NK-92 (cell line): ENCODE data around the gene MSH4.
"Not testable (repeated sequence)": the region's sequence is repeated elsewhere in the genome, so short reads cannot be mapped to it uniquely, and the experiment has no call there.

ENCODE experiments used
- DNase-seq: peaks from one replicate; lab custom pipeline; 2025; ENCODE audit not compliant: unreplicated experiment; lab: John Stamatoyannopoulos, UW

Gene MSH4

DNA sequence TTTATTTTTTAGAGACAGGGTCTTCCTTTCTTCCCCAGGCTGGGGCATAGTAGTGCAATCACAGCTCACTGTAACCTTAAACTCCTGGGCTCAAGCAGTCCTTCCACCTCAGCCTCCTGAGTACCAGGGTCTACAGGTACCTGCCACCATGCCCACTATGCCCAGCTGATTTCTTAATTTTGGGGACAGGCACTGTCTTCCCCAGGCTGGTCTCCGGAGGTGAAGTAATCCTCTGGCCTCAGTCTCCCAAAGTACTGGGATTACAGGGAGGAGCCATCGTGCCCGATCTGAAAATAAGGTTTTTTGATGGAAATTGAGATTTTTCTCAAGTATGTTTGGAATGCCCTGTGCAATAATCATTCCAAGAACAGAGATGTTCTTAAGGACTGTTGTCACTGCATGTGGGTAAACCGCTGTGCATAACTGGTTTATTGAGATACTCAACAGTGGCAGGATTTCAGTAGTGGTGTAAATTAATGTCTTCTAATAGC is 934 bp upstream of the MSH4 start:
- no peak for DNase-seq

DNA sequence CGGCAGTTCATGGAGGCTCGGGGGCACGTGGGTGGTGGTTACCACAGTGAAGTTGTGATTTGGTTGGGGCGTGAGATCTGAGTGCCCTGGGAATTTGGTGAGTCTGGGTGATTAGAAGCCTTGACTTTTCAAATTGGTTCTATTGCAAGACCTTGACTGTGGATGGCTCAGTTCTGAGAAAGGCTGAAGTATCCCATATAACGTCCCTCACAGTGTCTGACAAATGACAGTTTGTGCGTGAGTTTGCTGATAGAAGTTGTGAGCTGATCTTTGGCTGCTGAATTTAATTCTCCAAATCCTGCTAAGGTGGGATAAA is 549 bp downstream of the MSH4 start:
- DNase-seq: no peak

DNA sequence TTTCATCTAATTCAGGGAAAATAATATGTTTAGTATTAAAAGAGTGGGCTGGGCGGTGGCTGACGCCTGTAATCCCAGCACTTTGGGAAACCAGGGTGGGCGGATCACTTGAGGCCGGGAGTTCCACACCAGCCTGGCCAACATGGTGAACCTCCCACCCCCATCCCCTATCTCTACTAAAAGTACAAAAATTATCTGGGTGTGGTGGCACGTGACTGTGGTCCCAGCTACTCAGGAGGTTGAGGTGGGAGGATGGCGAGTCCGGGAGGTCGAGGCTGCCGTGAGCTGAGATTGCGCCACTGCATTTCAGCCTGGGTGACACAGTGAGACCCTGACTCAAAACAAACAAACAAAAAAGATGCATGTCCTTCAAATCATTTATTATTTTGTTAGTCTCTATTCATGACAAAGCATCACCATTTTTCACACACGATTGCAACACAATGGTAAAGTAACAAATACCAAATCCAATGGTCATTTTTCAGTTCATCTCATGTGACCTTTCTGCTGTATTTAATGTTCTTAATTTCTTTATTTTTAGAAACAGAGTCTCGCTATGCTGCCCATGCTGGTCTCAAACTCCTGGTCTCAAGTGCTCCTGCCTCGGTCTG is 1.0 kb downstream of the MSH4 start:
- DNase-seq: no peak

DNA sequence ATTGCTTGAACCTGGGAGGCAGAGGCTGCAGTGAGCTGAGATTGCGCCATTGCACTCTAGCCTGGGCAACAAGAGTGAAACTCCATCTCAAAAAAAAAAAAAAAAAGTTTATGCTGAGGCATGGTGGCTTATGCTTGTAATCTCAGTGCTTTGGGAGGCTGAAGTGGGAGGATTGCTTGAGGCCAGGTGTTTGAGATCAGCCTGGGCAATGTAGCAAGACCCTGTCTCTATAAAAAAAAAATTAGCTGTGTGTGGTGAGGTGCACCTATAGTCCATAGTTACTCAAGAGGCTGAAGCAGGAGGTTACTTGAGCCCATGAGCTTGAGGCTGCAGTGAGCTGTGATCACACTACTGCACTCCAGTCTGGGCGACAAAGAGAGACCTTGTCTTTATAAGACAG is 4.8 kb downstream of the MSH4 start:
- not testable (repeated sequence) for DNase-seq

DNA sequence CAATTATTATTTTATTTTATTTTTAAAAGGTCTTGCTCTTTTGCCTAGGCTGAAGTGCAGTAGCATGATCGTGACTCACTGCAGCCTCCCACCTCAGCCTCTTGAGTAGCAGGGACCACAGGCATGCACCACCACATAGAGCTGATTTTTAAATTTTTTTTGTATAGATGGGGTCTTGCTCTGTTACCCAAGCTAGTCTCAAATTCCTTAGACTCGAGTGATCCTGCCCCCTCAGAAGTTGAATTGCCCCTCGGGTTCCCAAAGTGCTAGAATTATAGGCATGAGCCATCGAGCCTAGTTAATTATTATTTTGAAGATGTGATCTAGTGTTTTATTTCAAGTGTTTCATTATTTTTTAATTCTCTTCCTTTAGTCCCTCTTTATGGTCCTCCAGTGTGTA is 12.2 kb downstream of the MSH4 start:
- DNase-seq: no peak

DNA sequence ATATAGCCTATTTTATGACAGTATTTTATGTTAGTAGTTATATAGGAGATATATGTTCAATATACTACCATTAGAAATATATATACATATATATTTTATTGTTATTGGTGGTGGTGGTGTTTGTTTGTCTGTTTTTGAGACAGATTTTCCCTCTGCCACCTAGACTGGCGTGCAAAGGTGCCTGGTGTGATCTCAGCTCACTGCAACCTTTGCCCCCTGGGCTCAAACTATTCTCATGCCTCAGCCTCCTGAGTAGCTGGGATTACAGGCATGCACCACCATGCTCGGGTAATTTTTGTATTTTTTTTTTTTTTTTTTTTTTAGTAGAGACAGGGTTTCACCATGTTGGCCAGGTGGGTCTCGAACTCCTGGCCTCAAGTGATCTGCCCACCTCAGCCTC is 13.4 kb downstream of the MSH4 start:
- not testable (repeated sequence) for DNase-seq

DNA sequence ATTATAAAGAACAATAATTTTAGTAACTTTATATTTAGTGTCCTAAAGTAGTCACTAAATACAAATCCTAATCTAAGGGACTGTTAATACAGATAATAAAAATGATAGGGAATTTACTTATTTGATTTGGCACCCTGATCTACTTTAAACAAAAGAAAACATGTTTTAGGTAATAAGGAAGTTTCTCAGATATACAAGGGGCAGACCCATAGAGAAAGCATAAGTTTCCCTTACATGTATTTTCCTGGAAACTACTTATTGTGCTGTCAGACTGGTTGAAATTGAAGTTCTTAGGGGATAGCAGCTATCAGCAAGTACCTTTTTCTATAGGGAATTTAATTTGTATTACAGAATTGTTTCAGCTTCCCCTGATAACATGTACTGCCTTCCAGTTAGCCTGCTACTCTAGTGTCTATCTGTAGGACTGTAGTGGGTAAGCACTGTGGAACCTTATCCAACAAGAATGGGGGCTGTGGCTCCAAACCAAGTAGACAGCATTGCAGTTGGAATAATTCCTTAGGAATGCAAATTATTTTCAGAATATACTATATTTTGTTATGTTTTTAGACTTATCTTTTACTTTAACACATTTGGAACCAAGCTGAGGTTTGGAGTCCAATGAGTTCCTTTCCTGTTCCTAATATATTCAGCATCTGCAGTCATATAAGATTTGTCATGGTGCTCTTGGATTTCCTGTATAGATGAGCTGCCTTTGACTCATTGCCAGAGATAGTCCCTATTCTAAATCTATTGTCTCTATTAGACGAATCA is 14.7 kb downstream of the MSH4 start:
- no peak for DNase-seq

DNA sequence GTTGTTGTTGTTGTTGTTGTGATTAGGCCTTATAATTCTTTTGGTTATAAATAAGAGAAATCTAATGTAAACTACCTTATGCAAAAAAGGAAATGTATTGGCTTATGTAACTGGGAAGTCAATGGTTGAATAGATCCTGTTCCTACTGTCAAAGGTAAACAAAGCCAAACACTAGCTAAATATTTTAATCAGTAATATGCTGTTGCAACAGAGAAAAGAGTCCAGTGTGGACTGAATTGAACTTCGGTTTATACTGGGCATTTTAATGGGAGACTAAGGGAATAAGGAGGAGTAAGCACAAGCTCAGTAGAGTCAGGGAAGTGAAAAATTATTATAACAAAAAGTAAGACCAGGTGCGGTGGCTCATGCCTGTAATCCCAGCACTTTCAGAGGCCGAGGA is 15.4 kb downstream of the MSH4 start:
- DNase-seq: no peak

DNA sequence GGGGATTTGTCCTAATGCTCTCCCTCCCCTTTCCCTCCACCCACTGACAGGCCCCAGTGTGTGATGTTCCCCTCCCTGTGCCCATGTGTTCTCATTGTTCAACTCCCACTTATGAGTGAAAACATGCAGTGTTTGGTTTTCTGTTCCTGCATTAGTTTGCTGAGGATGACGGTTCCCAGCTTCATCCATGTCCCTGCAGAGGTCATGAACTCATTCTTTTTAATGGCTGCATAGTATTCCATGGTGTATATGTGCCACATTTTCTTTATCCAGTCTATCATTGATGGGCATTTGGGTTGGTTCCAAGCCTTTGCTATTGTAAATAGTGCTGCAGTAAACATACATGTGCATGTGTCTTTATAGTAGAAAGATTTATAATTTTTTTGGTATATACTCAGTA is 26.9 kb downstream of the MSH4 start:
- not testable (repeated sequence) for DNase-seq

DNA sequence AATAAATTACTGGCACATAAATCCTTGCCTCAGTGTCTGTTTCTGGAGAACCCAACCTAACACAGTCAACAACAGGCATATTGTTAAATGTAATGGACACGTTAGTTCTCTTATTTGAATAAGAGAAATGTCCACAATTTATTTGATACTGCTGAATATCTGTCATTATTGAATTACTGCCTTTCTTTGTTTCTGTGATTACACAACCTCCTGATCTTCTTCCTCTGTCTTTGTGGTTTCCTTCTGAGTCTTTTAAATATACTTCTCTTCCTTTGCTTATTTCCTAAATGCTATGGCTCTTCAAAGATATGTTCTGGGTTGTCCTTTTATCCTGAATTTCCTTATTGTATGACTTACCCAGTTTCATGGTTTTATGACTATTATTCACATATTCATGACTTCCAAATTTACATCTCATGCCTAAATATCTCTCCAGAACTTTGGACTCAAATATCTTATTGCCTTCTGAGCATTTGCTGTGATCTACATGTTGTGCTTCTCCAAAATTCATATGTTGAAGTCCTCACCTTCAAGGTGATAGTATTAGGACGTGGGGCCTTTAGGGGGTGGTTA is 39.9 kb downstream of the MSH4 start:
- DNase-seq: no peak

DNA sequence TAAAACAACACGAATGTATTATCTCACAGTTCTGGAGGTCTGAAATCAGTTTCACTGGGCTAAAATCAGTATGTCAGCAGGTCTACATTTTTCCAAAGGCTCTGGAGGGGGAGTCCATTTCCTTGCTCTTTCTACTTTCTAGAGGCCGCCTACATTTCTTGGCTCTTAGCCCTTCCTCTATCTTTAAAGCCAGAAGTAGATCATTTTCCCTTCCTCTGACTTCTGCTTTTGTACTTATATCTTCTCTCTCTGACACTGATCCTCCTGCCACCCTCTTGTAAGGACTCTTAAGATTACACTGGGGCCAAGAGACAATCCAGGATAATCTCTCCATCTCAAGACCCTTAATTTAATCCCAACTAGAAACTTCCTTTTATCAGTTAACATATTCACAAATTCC is 41.4 kb downstream of the MSH4 start:
- DNase-seq: no peak

DNA sequence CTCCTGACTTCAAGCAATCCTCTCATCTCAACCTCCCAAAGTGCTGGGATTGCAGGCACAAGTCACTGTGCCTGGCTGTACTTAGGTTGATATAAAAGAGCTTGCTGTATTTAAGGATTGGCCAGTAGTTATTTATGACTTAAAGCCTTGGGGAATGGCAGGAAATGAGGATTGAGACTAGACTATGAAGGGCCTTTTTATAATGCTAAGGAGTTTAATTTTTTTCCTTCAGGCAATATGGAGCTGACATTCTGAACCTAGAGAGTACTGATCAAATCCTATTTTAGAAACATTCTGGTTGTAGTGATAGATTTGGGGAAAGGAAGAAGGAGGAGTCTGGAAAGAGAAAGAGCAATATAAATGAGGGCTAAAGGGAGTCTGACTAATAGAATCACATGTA is 44.7 kb downstream of the MSH4 start:
- DNase-seq: no peak

DNA sequence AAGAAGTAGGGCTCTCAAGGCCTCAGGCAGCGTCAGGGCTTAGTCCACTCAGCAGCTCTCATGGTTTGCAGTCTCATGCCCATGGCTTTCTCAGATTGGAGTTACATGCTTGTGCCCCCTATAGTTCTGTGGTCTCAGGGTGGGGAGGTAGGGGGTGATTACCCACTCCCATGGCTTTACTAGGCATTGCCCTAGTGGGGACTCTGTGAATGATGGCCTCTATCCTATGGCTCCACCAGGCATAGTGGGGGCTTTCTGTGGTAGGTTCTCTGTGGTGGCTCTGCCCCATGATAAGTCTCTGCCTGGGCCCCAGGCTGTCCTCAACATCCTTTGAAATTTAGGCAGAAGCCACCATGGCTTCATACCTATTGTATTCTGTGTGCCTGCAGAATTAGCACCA is 48.9 kb downstream of the MSH4 start:
- DNase-seq: no peak

DNA sequence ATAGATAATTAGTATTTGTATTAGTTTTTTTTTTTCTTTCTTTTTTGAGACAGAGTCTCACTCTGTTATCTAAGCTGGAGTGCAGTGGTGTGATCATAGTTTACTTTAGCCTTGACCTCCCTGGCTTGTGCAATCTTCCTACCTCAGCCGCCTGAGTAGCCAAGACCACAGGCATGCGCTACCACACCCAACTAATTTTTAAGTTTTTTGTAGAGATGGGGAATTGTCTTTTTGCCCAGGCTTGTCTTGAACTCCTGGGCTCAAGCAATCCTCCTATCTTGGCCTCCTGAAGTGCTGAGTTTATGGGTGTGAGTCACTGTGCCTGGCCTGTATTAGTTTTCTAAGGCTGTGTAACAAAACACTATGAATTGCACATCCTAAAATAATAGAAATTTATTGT is 58.3 kb downstream of the MSH4 start:
- DNase-seq: no peak

DNA sequence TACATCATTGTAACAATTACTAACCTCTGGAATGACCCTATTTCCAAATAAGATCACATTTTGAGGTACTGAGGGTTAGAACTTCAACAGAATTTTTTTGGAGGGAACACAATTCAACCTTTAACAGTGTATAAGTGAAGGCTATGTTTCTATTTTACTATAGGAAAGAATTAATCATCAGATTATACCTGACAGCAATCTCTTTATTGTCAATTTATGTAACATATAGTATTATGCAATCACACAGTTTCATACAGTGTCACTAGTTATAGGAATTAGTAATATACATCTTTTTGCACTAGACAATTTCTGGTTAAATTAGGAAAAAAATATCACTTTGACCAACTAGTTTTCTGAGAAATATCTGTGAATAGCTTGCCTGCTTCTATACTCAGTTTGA is 59.1 kb downstream of the MSH4 start:
- no peak for DNase-seq

DNA sequence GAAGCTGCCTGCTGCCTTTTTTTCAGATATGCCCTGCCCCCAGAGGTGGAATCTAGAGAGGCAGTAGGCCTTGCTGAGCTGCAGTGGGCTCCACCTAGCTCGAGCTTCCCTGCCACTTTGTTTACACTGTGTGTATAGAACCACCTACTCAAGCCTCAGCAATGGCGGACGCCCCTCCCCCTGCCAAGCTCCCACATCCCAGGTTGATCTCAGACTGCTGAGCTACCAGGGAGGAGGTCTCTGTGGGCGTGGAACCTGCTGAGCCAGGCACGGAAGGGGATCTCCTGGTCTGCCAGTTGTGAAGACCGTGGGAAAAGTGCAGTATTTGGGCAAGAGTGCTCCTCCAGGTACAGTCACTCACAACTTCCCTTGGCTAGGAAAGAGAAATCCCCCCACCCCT is 65.1 kb downstream of the MSH4 start:
- DNase-seq: no peak

DNA sequence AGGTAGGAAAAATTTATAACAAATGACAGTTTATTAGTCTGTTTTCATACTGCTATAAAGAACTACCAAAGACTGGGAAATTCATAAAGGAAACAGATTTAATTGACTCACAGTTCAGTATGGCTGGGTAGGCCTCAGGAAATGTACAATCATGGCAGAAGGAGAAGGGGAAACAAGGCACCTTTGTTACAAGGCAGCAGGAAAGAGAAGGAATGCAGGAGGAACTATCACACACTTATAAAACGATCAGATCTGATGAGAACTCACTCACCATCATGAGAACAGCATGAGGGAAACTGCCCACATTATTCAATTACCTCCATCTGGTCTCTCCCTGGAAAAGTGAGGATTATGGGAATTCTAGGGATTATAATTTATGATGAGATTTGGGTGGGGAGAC is 74.3 kb downstream of the MSH4 start:
- DNase-seq: no peak

DNA sequence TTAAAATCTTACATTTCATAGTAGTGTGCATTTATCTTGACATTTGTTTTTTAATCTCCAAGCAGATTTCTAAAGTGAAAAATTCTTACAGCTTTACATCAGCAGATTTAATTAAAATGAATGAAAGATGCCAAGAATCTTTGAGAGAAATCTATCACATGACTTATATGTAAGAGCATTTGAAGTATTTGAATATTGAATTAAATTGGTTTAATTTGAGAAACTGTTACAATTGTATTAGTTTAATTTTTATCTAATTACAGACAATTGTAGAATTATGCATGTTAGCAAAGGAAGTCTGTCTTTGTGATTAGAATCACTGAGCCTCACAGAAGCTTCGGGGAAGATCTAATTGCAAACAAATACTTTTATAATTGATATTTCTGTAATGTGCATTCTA is 83.3 kb downstream of the MSH4 start:
- DNase-seq: no peak

DNA sequence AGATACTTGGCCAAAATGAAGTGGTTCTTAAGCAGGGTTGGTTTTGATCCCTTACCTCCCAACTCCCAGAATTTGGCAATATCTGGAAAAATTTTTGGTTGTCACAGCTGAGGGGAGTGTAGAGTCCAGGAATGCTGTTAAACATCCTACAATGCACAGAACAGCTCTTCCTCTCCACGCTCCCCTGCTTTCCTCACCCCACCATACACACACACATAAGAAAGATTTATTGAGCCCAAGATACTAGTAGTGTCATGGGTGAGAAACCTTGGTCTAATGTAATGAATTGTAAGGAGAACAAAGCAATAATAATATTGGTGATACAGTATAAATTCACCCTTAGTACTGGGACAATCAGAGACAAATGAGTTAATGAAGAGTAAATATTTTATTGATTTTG is 87.8 kb downstream of the MSH4 start:
- DNase-seq: no peak

DNA sequence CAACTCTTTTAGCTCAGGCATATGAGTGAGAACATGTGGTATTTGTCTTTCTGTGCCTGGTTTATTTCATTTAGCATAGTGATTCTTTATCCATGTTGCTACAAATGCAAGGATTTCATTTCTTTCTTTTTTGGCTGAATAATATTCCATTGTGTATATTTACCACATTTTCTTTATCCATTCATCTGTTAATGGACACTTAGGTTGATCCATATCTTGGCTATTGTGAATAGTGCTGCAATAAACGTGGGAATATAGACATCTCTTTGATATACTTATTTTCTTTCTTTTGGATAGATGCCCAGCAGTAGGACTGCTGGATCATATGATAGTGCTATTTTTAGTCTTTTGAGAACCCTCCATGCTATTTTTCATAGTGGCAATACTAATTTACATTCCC is 104.7 kb downstream of the MSH4 start:
- no peak for DNase-seq

DNA sequence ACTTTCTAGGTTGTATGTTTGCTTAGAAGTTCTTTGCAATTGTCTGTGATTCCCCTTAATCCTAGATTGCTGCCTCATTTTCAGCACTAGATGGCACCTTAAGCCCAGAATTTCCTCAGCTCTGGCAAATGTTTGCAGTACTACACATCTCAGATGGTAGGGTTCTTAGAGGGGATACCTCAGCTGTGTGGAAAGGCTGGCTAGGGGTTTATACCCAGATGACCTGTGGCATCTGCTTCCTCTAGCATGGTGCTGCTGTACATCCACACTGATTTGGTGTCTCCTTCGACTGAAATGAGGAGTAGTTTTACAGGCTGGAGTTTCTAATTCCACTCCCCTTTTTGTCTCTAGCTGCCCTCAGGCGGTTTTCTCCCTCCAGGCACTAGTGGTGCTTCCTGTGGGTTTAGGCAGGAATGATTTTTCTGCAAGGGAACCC is 112.1 kb downstream of the MSH4 start:
- no peak for DNase-seq

DNA sequence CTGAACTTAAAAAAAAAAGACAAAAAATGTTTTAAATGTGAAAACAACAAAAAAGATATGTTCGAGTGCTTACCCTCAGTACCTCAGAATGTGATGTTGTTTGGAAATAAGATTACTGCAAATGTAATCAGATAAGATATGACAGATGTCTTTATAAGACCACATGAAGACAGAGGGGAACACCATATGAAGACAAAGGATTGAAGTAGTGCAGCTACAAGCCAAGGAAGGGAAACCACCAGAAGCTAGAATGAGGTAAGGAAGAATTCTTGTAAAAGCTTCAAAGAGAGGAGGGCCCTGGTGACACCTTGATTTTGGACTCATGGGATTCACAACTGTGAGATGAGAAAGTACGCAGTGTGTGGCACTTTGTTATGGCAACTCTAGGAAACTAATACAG is 120.2 kb downstream of the MSH4 start:
- DNase-seq: no peak

DNA sequence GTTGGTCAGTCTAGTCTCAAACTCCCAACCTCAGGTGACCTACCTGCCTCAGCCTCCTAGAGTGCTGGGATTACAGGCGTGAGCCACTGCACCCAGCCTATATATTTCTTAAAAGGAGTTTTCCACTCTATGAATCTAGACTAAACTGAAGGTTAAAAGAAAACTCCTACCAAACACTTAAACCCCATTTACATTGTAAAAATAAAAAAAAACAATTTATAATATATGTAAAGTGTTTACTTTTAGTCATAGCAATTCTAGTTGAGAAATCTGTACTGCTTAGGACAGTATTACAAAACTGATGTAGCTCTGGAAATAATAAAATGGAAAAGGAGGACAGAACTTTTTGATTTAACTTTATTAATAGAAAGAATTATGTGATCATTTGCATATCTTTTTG is 126.0 kb downstream of the MSH4 start:
- no peak for DNase-seq
